HCT116 (cell line): ENCODE data around the gene SYT9. TPM values are rescaled to one million over a fixed set of nuclear protein-coding genes. Genes with fewer than 3 reads are reported as not detected.

Experiments used
- ATAC-seq: fragments of 200-7000 bp; cut with Tn5 transposase; 2 replicates; pipeline ENCODE4 v1.9.1; 2020; ENCODE audit warnings: mild to moderate bottlenecking, moderate library complexity
- BruUV-seq: library from RNA; stranded (reverse); fragments of 400-500 nt; replicated peaks from 2 replicates; lab custom pipeline; 2021; lab: Mats Ljungman, UMichigan
- CTCF ChIA-PET: fragments of 300-600 bp; sonication (Branson Sonifier 250); formaldehyde crosslinking; loops from one replicate; lab custom pipeline; 2021; ENCODE audit warnings: antibody characterized with exemption; lab: Charles Lee
- POLR2A ChIA-PET: fragments of 300-600, 350-600 bp; sonication (Branson Sonifier 250); formaldehyde crosslinking; loops from one replicate; lab custom pipeline; 2021; ENCODE audit warnings: antibody characterized with exemption; lab: Charles Lee
- RAD21 ChIA-PET, 2 experiments: fragments of 300-600 bp; sonication (Branson Sonifier 250); formaldehyde crosslinking; loops; one replicate each; lab custom pipeline; 2023; ENCODE audit warnings: low total read pairs in 2 of 2; ENCODE audit not compliant: uncharacterized antibody in 2 of 2, unreplicated experiment in 2 of 2, low non-redundant PET in 1 of 2; lab: Charles Lee
- DNase-seq: peaks from one replicate; pipeline ENCODE4 v3.0.0-alpha.2; 2010; ENCODE audit warnings: low read depth, low spot score
- H2AFZ ChIP-seq: fragments of 200-600 bp; shearing (Covaris generic), sonication (generic); 2 replicates; pipeline ENCODE4 v1.6.1; 2017; ENCODE audit warnings: low read depth, mixed run types, mixed read lengths, antibody characterized with exemption, low read length; ENCODE audit not compliant: poor library complexity, severe bottlenecking
- H3K27ac ChIP-seq: 2 replicates; pipeline ENCODE4 v1.5.1; 2012; ENCODE audit warnings: low read depth, low read length
- H3K27me3 ChIP-seq: fragments of 200-600 bp; sonication (generic); 2 replicates; pipeline ENCODE4 v1.6.1; 2016; ENCODE audit warnings: mixed run types, low read length, mixed read lengths; ENCODE audit not compliant: insufficient read depth
- H3K36me3 ChIP-seq, 2 experiments: fragments of 200-500 bp in 1 of 2; fragments of 200-600 bp in 1 of 2; sonication (Bioruptor generic) in 1 of 2; sonication (generic) in 1 of 2; 2 replicates each; pipeline versions ENCODE4 v1.5.1 to v1.6.1; 2014 to 2016; ENCODE audit warnings: low read length in 2 of 2, inconsistent platforms in 1 of 2, mixed read lengths in 1 of 2, mixed run types in 1 of 2; ENCODE audit not compliant: insufficient read depth in 2 of 2, control insufficient read depth in 1 of 2
- H3K4me1 ChIP-seq, 2 experiments: fragments of 200-600 bp in 1 of 2; sonication (generic) in 1 of 2; 2 replicates each; pipeline versions ENCODE4 v1.5.1 to v1.6.1; 2012 to 2017; ENCODE audit warnings: low read length in 2 of 2, inconsistent platforms in 1 of 2, mild to moderate bottlenecking in 1 of 2, mixed read lengths in 1 of 2, mixed run types in 1 of 2, moderate library complexity in 1 of 2; ENCODE audit not compliant: insufficient read depth in 2 of 2, control insufficient read depth in 1 of 2
- H3K4me2 ChIP-seq: fragments of 200-600 bp; sonication (generic); 2 replicates; pipeline ENCODE4 v1.6.1; 2017; ENCODE audit warnings: mixed run types, low read length, mixed read lengths
- H3K4me3 ChIP-seq, 2 experiments: fragments of 200-600 bp in 1 of 2; sonication (generic) in 1 of 2; replicated peaks in 1 of 2; 2 replicates each; pipeline ENCODE4 v1.5.1; 2011 to 2016; ENCODE audit warnings: low read length in 2 of 2, control low read depth in 1 of 2, low read depth in 1 of 2, mild to moderate bottlenecking in 1 of 2, mixed read lengths in 1 of 2, mixed run types in 1 of 2
- H3K79me2 ChIP-seq: fragments of 200-600 bp; sonication (generic); 2 replicates; pipeline ENCODE4 v1.6.1; 2017; ENCODE audit warnings: mild to moderate bottlenecking, mixed run types, low read length, moderate library complexity, mixed read lengths; ENCODE audit not compliant: insufficient read depth
- H3K9ac ChIP-seq: fragments of 200-600 bp; sonication (generic); 2 replicates; pipeline ENCODE4 v1.6.1; 2016; ENCODE audit warnings: low read length, mixed read lengths
- H3K9me2 ChIP-seq: fragments of 200-600 bp; sonication (generic), shearing (Covaris generic); 2 replicates; pipeline ENCODE4 v1.6.1; 2017; ENCODE audit warnings: mixed run types, mild to moderate bottlenecking, moderate library complexity; ENCODE audit not compliant: insufficient read depth
- H3K9me3 ChIP-seq, 2 experiments: fragments of 200-500 bp in 1 of 2; fragments of 200-600 bp in 1 of 2; sonication (Bioruptor generic) in 1 of 2; sonication (generic) in 1 of 2; 2 replicates each; pipeline ENCODE4 v1.6.1; 2014 to 2017; ENCODE audit warnings: low read length in 2 of 2, mixed read lengths in 2 of 2, inconsistent platforms in 1 of 2, low read depth in 1 of 2, mild to moderate bottlenecking in 1 of 2, mixed run types in 1 of 2, moderate library complexity in 1 of 2; ENCODE audit not compliant: control insufficient read depth in 1 of 2, insufficient read depth in 1 of 2
- H4K20me1 ChIP-seq: fragments of 200-600 bp; sonication (generic), shearing (Covaris generic); 2 replicates; pipeline ENCODE4 v1.6.1; 2017; ENCODE audit warnings: mixed run types, mild to moderate bottlenecking, moderate library complexity; ENCODE audit not compliant: insufficient read depth
- CBX3 ChIP-seq: IDR thresholded peaks from 2 replicates; pipeline ENCODE4 v1.6.1; 2012; ENCODE audit warnings: low read depth
- CEBPB ChIP-seq: IDR thresholded peaks from 2 replicates; pipeline ENCODE4 v1.6.1; 2012; ENCODE audit warnings: low read depth
- CTCF ChIP-seq, 3 experiments: fragments of 200-600 bp in 1 of 3; sonication (generic) in 1 of 3; IDR thresholded peaks in 2 of 3; conservative IDR thresholded peaks in 1 of 3; 2 replicates each; pipeline ENCODE4 v1.5.1; 2012 to 2017; ENCODE audit warnings: low read depth in 2 of 3, low read length in 2 of 3, antibody characterized with exemption in 1 of 3, borderline replicate concordance in 1 of 3, control low read depth in 1 of 3, mild to moderate bottlenecking in 1 of 3, mixed read lengths in 1 of 3, mixed run types in 1 of 3, moderate library complexity in 1 of 3; ENCODE audit not compliant: insufficient read depth in 1 of 3
- EGR1 ChIP-seq: IDR thresholded peaks from 2 replicates; pipeline ENCODE4 v1.6.1; 2012; ENCODE audit warnings: low read depth
- ELF1 ChIP-seq: IDR thresholded peaks from 2 replicates; pipeline ENCODE4 v1.6.1; 2012; ENCODE audit warnings: low read depth, borderline replicate concordance
- EZH2 ChIP-seq: fragments of 200-600 bp; sonication (generic); IDR thresholded peaks from 2 replicates; pipeline ENCODE4 v1.6.1; 2017; ENCODE audit warnings: antibody characterized with exemption, mixed run types
- FOSL1 ChIP-seq: IDR thresholded peaks from 2 replicates; pipeline ENCODE4 v1.6.1; 2012; ENCODE audit warnings: low read depth
- MAX ChIP-seq: IDR thresholded peaks from 2 replicates; pipeline ENCODE4 v1.6.1; 2012
- POLR2A ChIP-seq: IDR thresholded peaks from 2 replicates; pipeline ENCODE4 v1.7.0; 2011; ENCODE audit warnings: borderline replicate concordance; ENCODE audit not compliant: insufficient read depth, insufficient read length; ENCODE audit errors: extremely low read depth
- RAD21 ChIP-seq: IDR thresholded peaks from 2 replicates; pipeline ENCODE4 v1.6.1; 2012; ENCODE audit warnings: low read depth, mild to moderate bottlenecking
- REST ChIP-seq: IDR thresholded peaks from 2 replicates; pipeline ENCODE4 v1.6.1; 2012; ENCODE audit warnings: low read depth
- SIN3A ChIP-seq: IDR thresholded peaks from 2 replicates; pipeline ENCODE4 v1.6.1; 2012; ENCODE audit warnings: low read depth
- SP1 ChIP-seq: IDR thresholded peaks from 2 replicates; pipeline ENCODE4 v1.6.1; 2012; ENCODE audit warnings: low read depth
- TCF7L2 ChIP-seq: IDR thresholded peaks from 2 replicates; pipeline ENCODE4 v1.7.0; 2011; ENCODE audit warnings: borderline replicate concordance, inconsistent platforms; ENCODE audit not compliant: insufficient read depth, insufficient read length; ENCODE audit errors: extremely low read depth
- YY1 ChIP-seq: IDR thresholded peaks from 2 replicates; pipeline ENCODE4 v1.6.1; 2011; ENCODE audit warnings: low read length, low read depth, moderate library complexity, mild to moderate bottlenecking; ENCODE audit not compliant: insufficient replicate concordance; ENCODE audit errors: extremely low read depth
- ZBTB33 ChIP-seq: IDR thresholded peaks from 2 replicates; pipeline ENCODE4 v1.6.1; 2011; ENCODE audit warnings: mild to moderate bottlenecking, low read length, moderate library complexity; ENCODE audit not compliant: insufficient replicate concordance; ENCODE audit errors: extremely low read depth
- ZFX ChIP-seq: fragments of 450-650 bp; IDR thresholded peaks from 2 replicates; pipeline ENCODE4 v1.6.1; 2017
- ZNF274 ChIP-seq: fragments of 200-500 bp; sonication (Bioruptor generic); IDR thresholded peaks from 2 replicates; pipeline ENCODE4 v1.6.1; 2014; ENCODE audit warnings: mild to moderate bottlenecking, low read depth, low read length, inconsistent platforms
- intact Hi-C: fragments of 100-400 bp; cut with micrococcal nuclease; formaldehyde crosslinking; loops from 2 replicates; pipeline ENCODE4 v1.10.0; 2022
- total RNA-seq: library from RNA; stranded (reverse); gene quantifications from one replicate; pipeline ENCODE4 v1.2.1, GENCODE V29; 2021; ENCODE audit not compliant: unreplicated experiment

Gene SYT9
- total RNA-seq, 1 experiment from 2014 or later = not detected

GRCh38 chr11:7367803-7368202, 116.1 kb downstream of the SYT9 start:
- ChIA-PET POLR2A (no interaction called here), CTCF (no interaction called here), RAD21 (no interaction called here)
- Histone ChIP-seq H3K4me1 (no peaks in the 10 kb centered on the region), H3K4me3 (no peak overlapping the region), H3K27me3 (no peaks in the 10 kb centered on the region), H3K4me2 (no peak overlapping the region), H3K27ac (no peak overlapping the region), H2AFZ (no peak overlapping the region), H3K9ac (no peak overlapping the region), H4K20me1 (no peaks in the 10 kb centered on the region), H3K9me3 (no peaks in the 10 kb centered on the region), H3K9me2 (no peaks in the 10 kb centered on the region), H3K79me2 (no peaks in the 10 kb centered on the region), H3K36me3 (no peaks in the 10 kb centered on the region)
- no TSS peak for BruUV-seq
- ATAC-seq = no peak
- DNase-seq = no peak
- intact Hi-C loops = no loop called here
- TF ChIP-seq ZNF274 (no peak), ZFX (no peak), CBX3 (no peak), CTCF (IDR thresholded peaks at IDR 0.05 in 2 of 3, conservative IDR thresholded peaks at IDR 0.05 in 1 of 3; ENCODE audit: borderline replicate concordance in 1 of 3, insufficient read depth in 1 of 3, low read depth in 2 of 3, low read length in 2 of 3) (no peak), MAX (no peak), RAD21 (no peak), ELF1 (no peak), POLR2A (no peak), CEBPB (no peak), SP1 (no peak), EGR1 (no peak), ZBTB33 (no peak), EZH2 (no peak), REST (no peak), SIN3A (no peak), FOSL1 (no peak), TCF7L2 (no peak), YY1 (no peak)
